Measurements from ENCODE around the gene CUTA.

The CUTA gene

DNA sequence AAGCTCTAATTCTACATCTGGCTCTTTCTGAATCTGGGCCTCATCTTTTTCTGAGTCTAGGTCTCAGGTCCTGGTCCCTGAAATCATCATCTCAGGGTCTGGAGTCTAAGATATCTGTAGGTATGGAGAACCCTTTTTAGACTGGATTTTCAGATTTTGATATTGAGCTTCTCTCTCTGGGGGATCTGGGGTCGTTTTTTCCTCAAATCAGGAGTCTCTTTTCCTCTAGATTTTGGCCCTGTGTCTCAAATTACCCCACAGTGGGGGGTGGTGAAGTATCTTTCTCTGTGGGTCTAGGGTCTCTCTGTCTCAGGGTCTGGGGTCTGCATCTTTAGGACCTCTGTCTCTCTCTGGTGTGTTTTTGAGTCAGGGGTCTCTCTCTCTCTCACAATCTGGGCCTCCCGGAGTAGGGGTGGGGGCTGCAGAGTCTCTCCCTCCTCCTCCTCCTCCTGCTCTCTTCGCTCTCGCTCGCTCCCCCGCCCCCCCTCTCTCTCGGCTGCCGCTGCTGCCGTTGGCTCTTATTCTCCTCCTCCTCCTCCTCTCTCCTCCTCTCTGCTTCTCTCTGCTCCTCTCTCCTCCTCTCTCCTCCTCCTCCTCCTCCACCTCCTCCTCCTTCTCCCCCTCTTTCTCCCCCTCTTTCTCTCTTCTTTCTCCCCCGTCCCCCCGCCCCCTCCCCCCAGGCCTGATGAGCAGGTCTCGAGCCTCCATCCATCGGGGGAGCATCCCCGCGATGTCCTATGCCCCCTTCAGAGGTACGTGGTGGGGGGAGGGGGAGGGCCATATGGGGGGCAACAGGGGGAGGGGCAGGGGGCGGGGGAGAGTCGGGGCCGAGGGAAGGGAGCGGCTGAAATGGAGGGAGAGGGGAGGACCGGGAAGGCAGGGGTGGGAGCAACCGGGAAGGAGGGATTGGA lies 1.9 kb upstream of the CUTA start, which contains the start of gene SYNGAP1:
Gene SYNGAP1, plus strand, starts transcription at position 486 of the 911 bp plus-strand sequence. Its CDS starts 200 bp downstream, at position 686.
- Histone ChIP-seq H3K4me1 (ENCODE audit: control insufficient read depth, insufficient read depth, low read length) (peaks cover 29% of the 10 kb centered on the region), H3K27me3 (ENCODE audit: control insufficient read depth, insufficient read depth, low read length) (no peaks in the 10 kb centered on the region), H3K4me3 (ENCODE audit: low read depth, low read length) (peak within 1 kb of the TSS; percentile 84), H3K9ac (ENCODE audit: low read depth, low read length) (peak within 1 kb of the TSS; percentile 27; the same call in 1 of the 2 replicates), H3K36me3 (ENCODE audit: control insufficient read depth, insufficient read depth, low read length) (peaks cover 36% of the 10 kb centered on the region), H3K27ac (ENCODE audit: low read depth, low read length) (peak within 1 kb of the TSS; percentile 98), H3K9me3 (ENCODE audit: control insufficient read depth, insufficient read depth, low read length) (no peaks in the 10 kb centered on the region)

DNA sequence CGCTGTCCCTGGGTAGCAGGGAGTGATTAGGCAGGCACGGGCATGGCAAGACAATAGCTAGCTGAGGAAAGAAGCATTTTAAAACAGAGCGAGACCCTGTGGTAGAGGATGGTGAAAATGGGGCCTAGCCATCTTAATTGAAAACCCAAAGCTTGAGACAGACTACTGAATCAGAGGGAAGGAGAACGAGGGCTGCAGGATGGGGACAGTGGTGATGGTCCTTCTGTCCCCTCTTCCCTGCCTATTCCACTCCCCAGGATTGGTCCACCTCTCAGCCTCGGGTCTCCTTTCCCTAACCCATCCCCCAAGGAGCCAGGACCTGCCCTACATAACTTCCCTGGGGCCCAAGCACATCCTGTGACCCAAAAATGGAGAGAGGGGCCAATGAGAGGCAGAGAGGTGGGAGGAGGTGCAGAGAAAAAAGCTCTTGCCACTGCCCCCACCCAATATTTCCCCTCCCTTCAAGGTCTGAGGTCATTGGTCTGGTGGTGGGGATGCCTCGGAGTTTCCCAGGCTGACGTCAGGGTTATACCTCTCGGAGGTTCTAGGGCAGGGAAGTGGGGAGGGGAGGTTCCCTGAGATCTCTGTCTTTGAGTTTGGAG lies 884 bp upstream of the CUTA start:
- Histone ChIP-seq H3K9ac (ENCODE audit: low read depth, low read length) (peak overlapping the region; percentile 75), H3K4me1 (ENCODE audit: control insufficient read depth, insufficient read depth, low read length) (peaks cover 25% of the 10 kb centered on the region)

DNA sequence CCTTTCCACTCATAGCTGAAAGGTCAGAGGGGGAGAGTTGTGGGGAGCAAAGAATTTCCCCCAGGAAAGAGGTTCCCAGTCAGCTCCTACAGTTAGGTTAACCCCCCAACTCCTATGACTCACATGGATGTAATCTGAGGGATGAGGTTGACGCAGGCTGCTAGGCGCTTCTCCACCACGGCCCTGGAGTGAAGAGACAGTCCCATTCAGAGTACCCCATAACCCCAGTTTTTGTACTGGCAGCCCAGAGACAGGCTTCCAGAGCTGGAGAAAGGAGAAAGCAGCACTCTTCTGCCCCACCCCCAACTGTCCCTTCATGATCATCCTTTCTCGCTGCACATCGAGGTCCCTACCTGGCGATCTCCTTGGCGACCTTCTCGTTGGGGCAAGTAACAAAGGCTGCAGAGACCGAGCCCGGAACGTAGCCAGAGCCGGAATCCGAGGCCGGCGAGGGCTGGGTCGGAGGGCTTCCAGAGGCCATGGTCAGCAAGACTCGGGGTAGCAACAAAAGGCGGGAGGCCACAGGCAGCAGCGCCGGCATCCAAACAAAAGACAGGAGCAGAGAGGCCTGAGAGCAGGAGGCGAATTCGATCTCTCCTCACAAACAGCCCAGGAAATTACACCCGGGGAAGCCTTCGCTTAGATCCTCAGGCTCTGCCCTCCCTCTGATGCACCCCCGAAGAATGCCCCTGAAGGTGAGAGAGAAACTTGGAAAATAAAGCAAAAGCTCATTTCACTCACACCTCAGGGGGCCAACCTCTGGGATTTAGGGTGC lies 592 bp downstream of the CUTA start:
- Histone ChIP-seq H3K9me3 (ENCODE audit: control insufficient read depth, insufficient read depth, low read length) (no peaks in the 10 kb centered on the region), H3K36me3 (ENCODE audit: control insufficient read depth, insufficient read depth, low read length) (peaks cover 40% of the 10 kb centered on the region), H3K27me3 (ENCODE audit: control insufficient read depth, insufficient read depth, low read length) (no peaks in the 10 kb centered on the region), H3K9ac (ENCODE audit: low read depth, low read length) (peak overlapping the region; percentile 81), H3K4me1 (ENCODE audit: control insufficient read depth, insufficient read depth, low read length) (peaks cover 25% of the 10 kb centered on the region), H3K27ac (ENCODE audit: low read depth, low read length) (peak overlapping the region; percentile 98), H3K4me3 (ENCODE audit: low read depth, low read length) (peak overlapping the region; percentile 84)

More for the DNA sequence above, 884 bp upstream of the CUTA start:
- H3K9me3 ChIP-seq (ENCODE audit: control insufficient read depth, insufficient read depth, low read length), result no peaks in the 10 kb centered on the region
- H3K27ac ChIP-seq (ENCODE audit: low read depth, low read length), result peak overlapping the region; percentile 98
- H3K4me3 ChIP-seq (ENCODE audit: low read depth, low read length), result peak overlapping the region; percentile 84
- H3K36me3 ChIP-seq (ENCODE audit: control insufficient read depth, insufficient read depth, low read length), result peaks cover 36% of the 10 kb centered on the region
- no peaks in the 10 kb centered on the region for H3K27me3 ChIP-seq (ENCODE audit: control insufficient read depth, insufficient read depth, low read length)

DNA sequence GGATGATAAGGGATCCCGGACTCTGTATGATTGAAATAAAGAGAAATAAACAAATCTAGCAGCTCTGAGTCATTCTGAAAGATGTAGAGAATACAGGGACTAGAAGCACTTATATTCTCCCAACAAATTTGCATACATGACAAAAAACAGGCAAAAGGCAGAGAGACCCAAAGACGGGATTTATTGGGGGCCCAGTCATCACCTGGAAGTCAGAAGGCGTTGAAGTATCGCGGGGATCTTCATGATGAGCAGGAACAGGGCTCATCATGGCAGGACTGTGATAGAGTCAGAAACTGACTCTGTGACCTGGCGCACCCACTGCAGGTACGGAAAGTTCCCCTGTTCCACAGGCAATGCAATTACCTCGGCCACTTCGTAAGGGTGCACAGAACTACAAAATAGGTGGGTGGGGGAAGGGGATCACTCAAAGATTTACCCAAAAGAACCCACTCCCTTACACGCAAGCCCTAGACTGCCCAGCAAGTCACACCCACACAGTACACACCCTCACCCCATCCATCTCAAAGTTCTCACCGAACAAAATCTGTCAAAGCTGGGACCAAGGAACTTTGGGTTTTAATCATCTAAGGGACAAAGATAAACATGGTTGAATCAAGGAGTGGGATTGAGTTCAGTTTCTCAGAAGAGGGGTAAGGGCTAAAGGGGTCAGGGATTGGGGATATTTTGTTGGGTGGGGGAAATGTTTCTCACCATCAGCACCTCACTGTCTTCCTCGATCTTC lies 1.4 kb downstream of the CUTA start:
- no peaks in the 10 kb centered on the region for H3K9me3 ChIP-seq (ENCODE audit: control insufficient read depth, insufficient read depth, low read length)
- H3K4me1 ChIP-seq (ENCODE audit: control insufficient read depth, insufficient read depth, low read length), result peaks cover 25% of the 10 kb centered on the region
- H3K9ac ChIP-seq (ENCODE audit: low read depth, low read length), result peak overlapping the region; percentile 81
- peak overlapping the region; percentile 84 for H3K4me3 ChIP-seq (ENCODE audit: low read depth, low read length)
- no peaks in the 10 kb centered on the region for H3K27me3 ChIP-seq (ENCODE audit: control insufficient read depth, insufficient read depth, low read length)
- H3K36me3 ChIP-seq (ENCODE audit: control insufficient read depth, insufficient read depth, low read length), result peaks cover 42% of the 10 kb centered on the region
- no peak overlapping the region for H3K27ac ChIP-seq (ENCODE audit: low read depth, low read length)

DNA sequence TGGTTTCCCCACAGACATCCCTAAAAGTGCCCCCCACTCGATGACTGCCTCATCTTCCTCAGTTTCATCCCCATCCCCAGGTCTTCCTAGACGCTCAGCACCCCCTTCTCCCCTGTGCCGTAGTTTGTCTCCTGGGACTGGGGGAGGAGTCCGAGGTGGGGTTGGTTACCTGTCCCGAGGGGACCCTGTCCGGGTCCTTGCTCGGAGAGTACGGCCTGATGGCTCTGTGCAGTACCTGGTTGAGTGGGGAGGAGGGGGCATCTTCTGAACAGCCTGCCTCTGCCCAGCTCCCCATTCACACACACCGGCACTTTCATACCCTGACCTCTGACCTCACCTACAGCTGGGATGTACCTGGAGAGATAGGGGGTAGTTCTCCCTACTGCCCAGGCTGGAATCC lies 2.1 kb downstream of the CUTA start:
- Histone ChIP-seq H3K4me1 (ENCODE audit: control insufficient read depth, insufficient read depth, low read length) (peaks cover 21% of the 10 kb centered on the region), H3K9me3 (ENCODE audit: control insufficient read depth, insufficient read depth, low read length) (no peaks in the 10 kb centered on the region), H3K9ac (ENCODE audit: low read depth, low read length) (no peak overlapping the region), H3K4me3 (ENCODE audit: low read depth, low read length) (no peak overlapping the region), H3K27me3 (ENCODE audit: control insufficient read depth, insufficient read depth, low read length) (no peaks in the 10 kb centered on the region), H3K36me3 (ENCODE audit: control insufficient read depth, insufficient read depth, low read length) (peaks cover 42% of the 10 kb centered on the region), H3K27ac (ENCODE audit: low read depth, low read length) (no peak overlapping the region)

DNA sequence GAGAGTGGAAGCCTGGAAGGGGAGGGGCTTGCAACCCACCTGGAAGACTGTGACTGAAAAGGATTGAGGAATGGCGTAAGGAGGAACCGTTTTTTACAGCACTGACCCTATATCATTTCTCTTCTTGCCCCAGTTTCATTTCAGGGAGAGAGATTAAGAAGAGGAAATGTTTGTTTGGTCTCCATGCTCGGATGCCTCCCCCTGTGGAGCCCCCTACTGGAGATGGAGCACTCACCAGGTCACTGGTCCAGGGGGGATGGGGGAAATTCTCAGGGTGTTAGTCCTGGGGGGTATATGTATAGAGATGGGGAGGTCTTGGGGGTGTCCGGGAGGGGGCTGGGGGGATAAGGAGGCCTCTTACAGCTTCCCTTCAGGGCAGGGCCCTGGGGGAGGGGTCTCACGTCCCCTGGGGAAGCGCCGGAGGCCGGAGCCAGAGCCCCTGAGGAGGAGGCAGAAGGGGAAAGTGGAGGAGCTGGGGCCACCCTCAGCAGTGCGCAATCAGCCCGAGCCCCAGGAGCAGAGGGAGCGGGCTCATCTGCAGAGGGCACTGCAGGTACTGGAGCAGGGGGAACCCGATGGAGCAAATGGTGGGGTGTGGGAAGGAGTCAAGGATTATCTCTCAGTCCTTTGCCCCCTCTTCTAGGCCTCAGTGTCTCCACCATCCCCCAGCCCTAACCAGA lies 3.2 kb downstream of the CUTA start:
- Histone ChIP-seq H3K4me1 (ENCODE audit: control insufficient read depth, insufficient read depth, low read length) (peaks cover 21% of the 10 kb centered on the region), H3K27me3 (ENCODE audit: control insufficient read depth, insufficient read depth, low read length) (no peaks in the 10 kb centered on the region), H3K4me3 (ENCODE audit: low read depth, low read length) (no peak overlapping the region), H3K9ac (ENCODE audit: low read depth, low read length) (no peak overlapping the region), H3K9me3 (ENCODE audit: control insufficient read depth, insufficient read depth, low read length) (no peaks in the 10 kb centered on the region), H3K36me3 (ENCODE audit: control insufficient read depth, insufficient read depth, low read length) (peaks cover 42% of the 10 kb centered on the region), H3K27ac (ENCODE audit: low read depth, low read length) (no peak overlapping the region)

DNA sequence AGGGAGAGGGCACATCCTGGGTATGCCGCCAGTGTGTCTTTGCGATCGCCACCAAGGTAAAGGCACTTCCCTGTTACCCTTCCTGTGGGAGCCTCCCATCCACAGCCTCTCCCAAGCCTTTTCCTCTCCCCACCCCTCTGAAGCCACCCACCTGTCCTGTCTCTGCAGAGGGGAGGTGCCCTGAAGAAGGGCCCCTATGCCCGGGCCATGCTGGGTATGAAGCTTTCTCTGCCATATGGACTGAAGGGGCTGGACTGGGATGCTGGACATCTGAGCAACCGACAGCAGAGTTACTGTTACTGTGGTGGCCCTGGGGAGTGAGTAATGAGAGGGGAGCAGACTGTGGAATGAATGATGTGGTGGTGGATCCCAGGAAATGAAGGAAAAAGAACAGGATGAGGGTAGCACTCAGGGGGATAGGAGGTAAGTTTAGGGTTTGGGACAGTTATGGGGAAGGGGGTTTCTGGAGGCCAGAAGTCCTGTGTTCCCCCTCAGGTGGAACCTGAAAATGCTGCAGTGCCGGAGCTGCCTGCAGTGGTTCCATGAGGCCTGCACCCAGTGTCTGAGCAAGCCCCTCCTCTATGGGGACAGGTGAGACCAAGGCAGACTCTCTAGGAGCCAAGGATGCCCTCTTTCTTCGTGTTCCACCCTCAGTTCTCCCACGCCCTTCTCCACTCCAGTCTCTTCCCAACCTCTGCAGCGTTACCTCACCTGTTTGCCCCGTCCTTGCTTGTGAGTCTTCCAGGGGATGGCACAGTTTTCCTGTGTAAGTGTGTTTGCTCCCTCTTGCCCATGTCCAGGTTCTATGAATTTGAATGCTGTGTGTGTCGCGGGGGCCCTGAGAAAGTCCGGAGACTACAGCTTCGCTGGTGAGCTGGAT lies 4.4 kb downstream of the CUTA start:
- no peak overlapping the region for H3K27ac ChIP-seq (ENCODE audit: low read depth, low read length)
- H3K4me3 ChIP-seq (ENCODE audit: low read depth, low read length), result no peak overlapping the region
- no peaks in the 10 kb centered on the region for H3K27me3 ChIP-seq (ENCODE audit: control insufficient read depth, insufficient read depth, low read length)
- peaks cover 12% of the 10 kb centered on the region for H3K4me1 ChIP-seq (ENCODE audit: control insufficient read depth, insufficient read depth, low read length)
- no peak overlapping the region for H3K9ac ChIP-seq (ENCODE audit: low read depth, low read length)
- no peaks in the 10 kb centered on the region for H3K9me3 ChIP-seq (ENCODE audit: control insufficient read depth, insufficient read depth, low read length)
- peaks cover 44% of the 10 kb centered on the region for H3K36me3 ChIP-seq (ENCODE audit: control insufficient read depth, insufficient read depth, low read length)

DNA sequence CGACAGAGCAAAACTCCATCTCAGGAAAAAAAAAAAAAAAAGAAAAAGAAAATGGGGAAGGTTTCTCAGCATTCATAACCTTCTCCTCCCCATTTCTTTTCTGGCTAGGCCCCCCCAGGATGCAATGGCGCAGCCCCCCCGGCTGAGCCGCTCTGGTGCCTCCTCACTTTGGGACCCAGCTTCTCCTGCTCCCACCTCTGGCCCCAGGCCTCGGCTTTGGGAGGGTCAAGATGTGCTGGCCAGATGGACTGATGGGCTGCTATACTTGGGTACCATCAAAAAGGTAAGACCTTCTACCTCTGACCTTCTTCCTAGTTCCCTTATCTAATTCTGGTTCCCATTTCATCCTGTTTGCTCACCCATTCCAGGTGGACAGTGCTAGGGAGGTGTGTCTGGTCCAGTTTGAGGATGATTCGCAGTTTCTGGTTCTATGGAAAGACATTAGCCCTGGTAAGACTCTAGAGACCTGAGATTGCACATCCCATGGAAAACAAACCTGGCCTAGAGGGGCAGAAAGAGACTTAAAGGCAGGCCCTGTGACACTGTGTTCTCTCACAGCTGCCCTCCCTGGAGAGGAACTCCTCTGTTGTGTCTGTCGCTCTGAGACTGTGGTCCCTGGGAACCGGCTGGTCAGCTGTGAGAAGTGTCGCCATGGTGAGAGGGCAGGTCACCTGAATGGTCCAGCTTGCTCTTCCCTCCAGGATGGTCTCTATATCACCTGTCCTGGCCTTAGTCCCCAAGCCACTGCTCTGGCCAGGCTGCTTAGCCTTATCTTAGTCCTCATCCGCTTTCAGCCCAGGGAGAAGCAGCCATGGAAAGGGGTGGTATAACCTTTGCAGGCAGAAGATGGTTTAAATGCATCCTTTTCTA lies 5.5 kb downstream of the CUTA start:
- H3K9me3 ChIP-seq (ENCODE audit: control insufficient read depth, insufficient read depth, low read length), result no peaks in the 10 kb centered on the region
- no peaks in the 10 kb centered on the region for H3K27me3 ChIP-seq (ENCODE audit: control insufficient read depth, insufficient read depth, low read length)
- H3K4me3 ChIP-seq (ENCODE audit: low read depth, low read length), result no peak overlapping the region
- no peak overlapping the region for H3K27ac ChIP-seq (ENCODE audit: low read depth, low read length)
- H3K9ac ChIP-seq (ENCODE audit: low read depth, low read length), result no peak overlapping the region
- peaks cover 10% of the 10 kb centered on the region; the same call in 1 of the 2 replicates for H3K4me1 ChIP-seq (ENCODE audit: control insufficient read depth, insufficient read depth, low read length)
- H3K36me3 ChIP-seq (ENCODE audit: control insufficient read depth, insufficient read depth, low read length), result peaks cover 55% of the 10 kb centered on the region

DNA sequence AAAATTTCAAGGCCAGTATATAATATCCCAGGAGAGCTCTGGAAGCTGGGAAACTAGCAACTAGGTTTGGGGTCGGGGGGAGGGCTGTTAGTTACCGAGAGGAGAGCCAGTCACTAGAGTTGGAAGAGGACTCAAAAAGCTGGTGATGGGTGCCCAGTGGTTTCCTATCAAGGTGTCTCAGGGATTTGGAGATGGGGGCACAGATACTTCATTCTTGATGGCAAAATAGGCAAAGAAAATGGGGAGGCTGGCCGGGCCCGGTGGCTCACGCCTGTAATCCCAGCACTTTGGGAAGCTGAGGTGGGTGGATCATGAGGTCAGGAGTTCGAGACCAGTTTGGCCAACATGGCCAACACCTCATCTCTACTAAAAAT lies 6.3 kb downstream of the CUTA start:
- peaks cover 62% of the 10 kb centered on the region for H3K36me3 ChIP-seq (ENCODE audit: control insufficient read depth, insufficient read depth, low read length)
- peaks cover 8% of the 10 kb centered on the region; the same call in 1 of the 2 replicates for H3K4me1 ChIP-seq (ENCODE audit: control insufficient read depth, insufficient read depth, low read length)
- H3K4me3 ChIP-seq (ENCODE audit: low read depth, low read length), result peak overlapping the region; percentile 83
- H3K9me3 ChIP-seq (ENCODE audit: control insufficient read depth, insufficient read depth, low read length), result no peaks in the 10 kb centered on the region
- peak overlapping the region; percentile 56 for H3K9ac ChIP-seq (ENCODE audit: low read depth, low read length)
- peak overlapping the region; percentile 95 for H3K27ac ChIP-seq (ENCODE audit: low read depth, low read length)
- no peaks in the 10 kb centered on the region for H3K27me3 ChIP-seq (ENCODE audit: control insufficient read depth, insufficient read depth, low read length)

Measured in HUES48 (cell line).